ENCODE results near the gene CAVIN2.

CAVIN2 gene

GRCh38 chr2:191835100-191835499 is 11.8 kb downstream of the CAVIN2 start:
- TF ChIP-seq, protein P1, sequence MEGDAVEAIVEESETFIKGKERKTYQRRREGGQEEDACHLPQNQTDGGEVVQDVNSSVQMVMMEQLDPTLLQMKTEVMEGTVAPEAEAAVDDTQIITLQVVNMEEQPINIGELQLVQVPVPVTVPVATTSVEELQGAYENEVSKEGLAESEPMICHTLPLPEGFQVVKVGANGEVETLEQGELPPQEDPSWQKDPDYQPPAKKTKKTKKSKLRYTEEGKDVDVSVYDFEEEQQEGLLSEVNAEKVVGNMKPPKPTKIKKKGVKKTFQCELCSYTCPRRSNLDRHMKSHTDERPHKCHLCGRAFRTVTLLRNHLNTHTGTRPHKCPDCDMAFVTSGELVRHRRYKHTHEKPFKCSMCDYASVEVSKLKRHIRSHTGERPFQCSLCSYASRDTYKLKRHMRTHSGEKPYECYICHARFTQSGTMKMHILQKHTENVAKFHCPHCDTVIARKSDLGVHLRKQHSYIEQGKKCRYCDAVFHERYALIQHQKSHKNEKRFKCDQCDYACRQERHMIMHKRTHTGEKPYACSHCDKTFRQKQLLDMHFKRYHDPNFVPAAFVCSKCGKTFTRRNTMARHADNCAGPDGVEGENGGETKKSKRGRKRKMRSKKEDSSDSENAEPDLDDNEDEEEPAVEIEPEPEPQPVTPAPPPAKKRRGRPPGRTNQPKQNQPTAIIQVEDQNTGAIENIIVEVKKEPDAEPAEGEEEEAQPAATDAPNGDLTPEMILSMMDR (IDR thresholded peaks at IDR 0.05; ENCODE audit: insufficient read depth, missing control alignments) = no peak
- FAIRE-seq (no peak), DNase-seq (ENCODE audit: insufficient read length, low spot score) (no peak)

GRCh38 chr2:191833356-191833755 is 13.5 kb downstream of the CAVIN2 start:
- TF ChIP-seq, protein P1 (IDR thresholded peaks at IDR 0.05; ENCODE audit: insufficient read depth, missing control alignments) = no peak
- FAIRE-seq (no peak), DNase-seq (ENCODE audit: insufficient read length, low spot score) (no peak)

GRCh38 chr2:191832668-191833067 is 14.2 kb downstream of the CAVIN2 start:
- no peak for FAIRE-seq
- no peak for DNase-seq (ENCODE audit: insufficient read length, low spot score)
- TF ChIP-seq, protein P1 (IDR thresholded peaks at IDR 0.05; ENCODE audit: insufficient read depth, missing control alignments) = no peak

GRCh38 chr2:191831410-191831994 is 15.4 kb downstream of the CAVIN2 start:
- no peak for FAIRE-seq
- TF ChIP-seq, protein P1 (IDR thresholded peaks at IDR 0.05; ENCODE audit: insufficient read depth, missing control alignments) = no peak
- DNase-seq (ENCODE audit: insufficient read length, low spot score) = no peak

- TF ChIP-seq, protein P1 (IDR thresholded peaks at IDR 0.05; ENCODE audit: insufficient read depth, missing control alignments) = no peak
These were observed 22.5 kb downstream of the CAVIN2 start for GRCh38 chr2:191824398-191824797.

GRCh38 chr2:191821078-191821477 is 25.8 kb downstream of the CAVIN2 start:
- DNase-seq (ENCODE audit: insufficient read length, low spot score) (no peak), FAIRE-seq (no peak)
- TF ChIP-seq, protein P1 (IDR thresholded peaks at IDR 0.05; ENCODE audit: insufficient read depth, missing control alignments) = no peak

More at GRCh38 chr2:191824398-191824797, 22.5 kb downstream of the CAVIN2 start:
- no peak for FAIRE-seq
- DNase-seq (ENCODE audit: insufficient read length, low spot score) = no peak

GRCh38 chr2:191818725-191819350 is 28.1 kb downstream of the CAVIN2 start:
- FAIRE-seq (no peak), DNase-seq (ENCODE audit: insufficient read length, low spot score) (no peak)
- TF ChIP-seq, protein P1 (IDR thresholded peaks at IDR 0.05; ENCODE audit: insufficient read depth, missing control alignments) = no peak
